GM21576 (cell line): ENCODE data around the gene ZMAT3.
A peak's percentile ranks its signal among the peaks of the same experiment; 100 is the strongest.
"Not testable (repeated sequence)": the region's sequence is repeated elsewhere in the genome, so short reads cannot be mapped to it uniquely, and the experiment has no call there.

Experiments used
- ATAC-seq: cut with Tn5 transposase; IDR thresholded peaks from one replicate; pipeline ENCODE4 v1.9.1; 2021; ENCODE audit warnings: mild to moderate bottlenecking, moderate library complexity; ENCODE audit not compliant: unreplicated experiment

ZMAT3 gene

GRCh38 chr3:179071323-179072099 is at the start of gene ZMAT3:
Gene ZMAT3, minus strand, starts transcription at chr3:179071809. Its CDS starts 4,057 bp downstream, at chr3:179067752.
- peak; percentile 60 for ATAC-seq

GRCh38 chr3:179116816-179117215 is 45.2 kb upstream of the ZMAT3 start:
- ATAC-seq: no peak

- not testable (repeated sequence) for ATAC-seq
Observed at GRCh38 chr3:179115444-179115843, 43.8 kb upstream of the ZMAT3 start.

- no peak for ATAC-seq
Observed at GRCh38 chr3:179113903-179114302, 42.3 kb upstream of the ZMAT3 start.

GRCh38 chr3:179108086-179108485 is 36.5 kb upstream of the ZMAT3 start:
- no peak for ATAC-seq

- no peak for ATAC-seq
Observed at GRCh38 chr3:179107617-179108016, 36.0 kb upstream of the ZMAT3 start.

GRCh38 chr3:179105881-179106280 is 34.3 kb upstream of the ZMAT3 start:
- no peak for ATAC-seq

GRCh38 chr3:179100652-179101051 is 29.0 kb upstream of the ZMAT3 start:
- ATAC-seq: no peak

- no peak for ATAC-seq
Observed at GRCh38 chr3:179098388-179099077, 26.9 kb upstream of the ZMAT3 start.

- no peak for ATAC-seq
Observed at GRCh38 chr3:179093807-179094206, 22.2 kb upstream of the ZMAT3 start.

GRCh38 chr3:179091113-179091512 is 19.5 kb upstream of the ZMAT3 start:
- ATAC-seq: no peak

GRCh38 chr3:179088306-179088705 is 16.7 kb upstream of the ZMAT3 start:
- no peak for ATAC-seq

GRCh38 chr3:179083977-179084376 is 12.4 kb upstream of the ZMAT3 start:
- no peak for ATAC-seq

GRCh38 chr3:179082416-179082815 is 10.8 kb upstream of the ZMAT3 start:
- ATAC-seq: no peak

GRCh38 chr3:179081885-179082284 is 10.3 kb upstream of the ZMAT3 start:
- no peak for ATAC-seq

GRCh38 chr3:179079537-179079936 is 7.9 kb upstream of the ZMAT3 start:
- ATAC-seq: no peak

GRCh38 chr3:179076243-179077027 is 4.8 kb upstream of the ZMAT3 start:
- peak; percentile 38 for ATAC-seq

GRCh38 chr3:179074656-179075055 is 3.0 kb upstream of the ZMAT3 start:
- ATAC-seq: no peak

GRCh38 chr3:179073816-179074215 is 2.2 kb upstream of the ZMAT3 start:
- no peak for ATAC-seq

GRCh38 chr3:179072100-179072438 is 460 bp upstream of the ZMAT3 start:
- ATAC-seq: peak; percentile 21

- ATAC-seq: no peak
Observed at GRCh38 chr3:179071027-179071322, 634 bp downstream of the ZMAT3 start.
